Middle frontal gyrus (tissue), 1 donor: ENCODE data around the gene REPIN1.
A peak's percentile ranks its signal among the peaks of the same experiment; 100 is the strongest.

Source experiments
- DNase-seq: peaks from one replicate; pipeline ENCODE4 v3.0.0-alpha.2; 2015; ENCODE audit warnings: low spot score; ENCODE audit errors: extremely low spot score

Gene REPIN1

GRCh38 chr7:150389532-150389816, 20.9 kb downstream of the REPIN1 start:
- no peak for DNase-seq

- DNase-seq: no peak
These were observed 21.6 kb downstream of the REPIN1 start for GRCh38 chr7:150390205-150390604.

- no peak for DNase-seq
These were observed 24.7 kb downstream of the REPIN1 start for GRCh38 chr7:150393325-150393724.

GRCh38 chr7:150396426-150396825, 27.8 kb downstream of the REPIN1 start:
- DNase-seq: no peak

GRCh38 chr7:150396851-150397260, 28.2 kb downstream of the REPIN1 start:
- no peak for DNase-seq

GRCh38 chr7:150397346-150398107, 28.9 kb downstream of the REPIN1 start:
- DNase-seq: no peak

- no peak for DNase-seq
These were observed 29.7 kb downstream of the REPIN1 start for GRCh38 chr7:150398108-150398964.

GRCh38 chr7:150398965-150399320, 30.3 kb downstream of the REPIN1 start:
- no peak for DNase-seq

- no peak for DNase-seq
These were observed 30.9 kb downstream of the REPIN1 start for GRCh38 chr7:150399421-150400007.

GRCh38 chr7:150400008-150400787, 31.6 kb downstream of the REPIN1 start:
- no peak for DNase-seq

- DNase-seq: no peak
These were observed 32.3 kb downstream of the REPIN1 start for GRCh38 chr7:150400788-150401423.

GRCh38 chr7:150401424-150401790, 32.8 kb downstream of the REPIN1 start:
- DNase-seq: no peak

- no peak for DNase-seq
These were observed 33.4 kb downstream of the REPIN1 start for GRCh38 chr7:150401861-150402631.

GRCh38 chr7:150402671-150403321, 34.2 kb downstream of the REPIN1 start:
- no peak for DNase-seq

GRCh38 chr7:150403376-150404171, 35.0 kb downstream of the REPIN1 start:
- no peak for DNase-seq

GRCh38 chr7:150404172-150404804, 35.7 kb downstream of the REPIN1 start:
- DNase-seq: no peak

GRCh38 chr7:150404805-150405583, 36.4 kb downstream of the REPIN1 start:
- DNase-seq: peak; percentile 83
